Karpas-422 (cell line): Measurements from ENCODE around the gene AUP1. TPM values are rescaled to one million over a fixed set of nuclear protein-coding genes. Genes with fewer than 3 reads are reported as not detected.

Source experiments
- DNase-seq: peaks from one replicate; pipeline ENCODE4 v3.0.0-alpha.2; 2015
- H2AFZ ChIP-seq: fragments of 200-600 bp; sonication (generic); 2 replicates; pipeline ENCODE4 v1.6.1; 2014; ENCODE audit warnings: antibody characterized with exemption, low read length, mixed read lengths
- H3K27ac ChIP-seq: fragments of 200-600 bp; sonication (generic); 2 replicates; pipeline ENCODE4 v1.5.1; 2014; ENCODE audit warnings: mild to moderate bottlenecking, low read length, moderate library complexity
- H3K27me3 ChIP-seq: fragments of 200-600 bp; sonication (generic); 2 replicates; pipeline ENCODE4 v1.6.1; 2014; ENCODE audit warnings: low read length, mixed read lengths
- H3K36me3 ChIP-seq: fragments of 200-600 bp; sonication (generic); 2 replicates; pipeline ENCODE4 v1.6.1; 2014; ENCODE audit warnings: low read length, mixed read lengths; ENCODE audit not compliant: insufficient read depth
- H3K4me1 ChIP-seq: fragments of 200-600 bp; sonication (generic); 2 replicates; pipeline ENCODE4 v1.6.1; 2014; ENCODE audit warnings: mild to moderate bottlenecking, low read length, mixed read lengths
- H3K4me2 ChIP-seq: fragments of 200-600 bp; sonication (generic); 2 replicates; pipeline ENCODE4 v1.6.1; 2014; ENCODE audit warnings: low read length, low read depth, mild to moderate bottlenecking; ENCODE audit not compliant: poor library complexity, severe bottlenecking
- H3K4me3 ChIP-seq: fragments of 200-600 bp; sonication (generic); 2 replicates; pipeline ENCODE4 v1.5.1; 2014; ENCODE audit warnings: mild to moderate bottlenecking, antibody characterized with exemption, low read length, mixed read lengths
- H3K79me2 ChIP-seq: fragments of 200-600 bp; sonication (generic); 2 replicates; pipeline ENCODE4 v1.6.1; 2014; ENCODE audit warnings: mild to moderate bottlenecking, low read length, mixed read lengths
- H3K9ac ChIP-seq: fragments of 200-600 bp; sonication (generic); 2 replicates; pipeline ENCODE4 v1.6.0; 2014; ENCODE audit warnings: low read length
- H3K9me2 ChIP-seq: fragments of 200-600 bp; sonication (generic), shearing (Covaris generic); replicated peaks from 2 replicates; pipeline ENCODE4 v1.6.0; 2014; ENCODE audit warnings: mild to moderate bottlenecking, low read length, moderate library complexity; ENCODE audit not compliant: insufficient read depth
- H3K9me3 ChIP-seq: fragments of 300-700, 200-600 bp; sonication (generic); 2 replicates; pipeline ENCODE4 v1.6.1; 2014; ENCODE audit warnings: low read length, mixed read lengths
- H4K20me1 ChIP-seq: fragments of 200-600 bp; sonication (generic); 2 replicates; pipeline ENCODE4 v1.6.1; 2014; ENCODE audit warnings: mild to moderate bottlenecking, antibody characterized with exemption, low read length, low read depth; ENCODE audit not compliant: insufficient read depth
- total RNA-seq: library from RNA; depleted of rRNA; stranded (reverse); fragments of >200 nt; shearing (Covaris generic); gene quantifications from 2 replicates; pipeline ENCODE4 v1.2.3, GENCODE V29; 2014; ENCODE audit warnings: low replicate concordance

AUP1 gene
- total RNA-seq, 1 experiment from 2014 or later: 216 TPM

DNA sequence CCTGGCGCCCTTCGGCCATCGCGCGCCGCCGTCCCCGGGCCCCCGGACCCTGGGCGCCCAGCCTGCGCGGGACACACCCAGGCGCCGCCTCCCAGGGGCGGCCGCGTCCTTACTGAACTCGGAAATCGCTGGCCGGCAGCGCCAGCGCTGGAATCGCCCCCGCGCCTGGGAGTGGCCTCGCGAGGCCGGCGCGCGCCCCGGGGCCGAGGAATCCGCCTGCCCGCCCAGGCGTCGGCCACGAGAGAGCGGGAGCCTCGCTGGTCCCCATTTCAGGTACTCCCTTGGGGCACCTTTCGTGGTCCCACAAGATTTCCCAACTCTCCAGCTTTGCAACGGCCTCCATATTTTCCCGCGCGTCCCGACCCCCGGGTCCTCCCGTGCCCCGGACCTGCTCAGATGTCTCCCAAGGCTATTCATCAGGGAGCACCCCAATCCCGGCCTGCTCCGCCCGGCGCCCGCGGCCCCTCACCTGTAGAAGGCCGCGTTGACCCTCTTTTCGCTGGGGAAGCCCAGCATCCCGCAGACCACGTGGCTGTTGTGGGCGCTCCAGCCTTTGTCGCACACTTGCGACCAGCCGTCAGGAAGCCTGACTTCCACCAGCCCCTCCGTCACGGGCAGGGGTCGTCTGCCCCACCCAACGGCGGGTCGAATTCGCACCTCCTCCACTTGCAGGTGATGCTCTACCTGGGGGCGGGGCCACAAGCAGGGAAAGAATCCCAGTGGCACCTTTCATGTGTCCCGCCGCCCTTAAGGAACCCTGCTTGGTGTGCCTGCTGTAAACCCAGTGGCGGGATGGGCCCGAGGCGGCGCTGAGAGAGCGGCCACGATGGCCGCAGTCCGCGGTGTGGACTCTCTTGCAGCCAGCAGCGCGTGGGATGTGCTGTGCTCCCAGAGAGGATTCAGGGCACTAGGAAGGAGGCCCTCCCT is 19.7 kb upstream of the AUP1 start:
- no peak overlapping the region for H3K27ac ChIP-seq
- no peaks in the 10 kb centered on the region for H3K79me2 ChIP-seq
- H3K4me2 ChIP-seq: no peak overlapping the region
- no peaks in the 10 kb centered on the region for H3K9me2 ChIP-seq
- no peaks in the 10 kb centered on the region for H4K20me1 ChIP-seq
- no peak overlapping the region for H2AFZ ChIP-seq
- no peaks in the 10 kb centered on the region for H3K36me3 ChIP-seq
- H3K4me1 ChIP-seq: peaks cover 5% of the 10 kb centered on the region
- no peak for DNase-seq
- no peak overlapping the region for H3K9ac ChIP-seq
- H3K9me3 ChIP-seq: no peaks in the 10 kb centered on the region
- no peak overlapping the region for H3K4me3 ChIP-seq
- no peaks in the 10 kb centered on the region for H3K27me3 ChIP-seq

DNA sequence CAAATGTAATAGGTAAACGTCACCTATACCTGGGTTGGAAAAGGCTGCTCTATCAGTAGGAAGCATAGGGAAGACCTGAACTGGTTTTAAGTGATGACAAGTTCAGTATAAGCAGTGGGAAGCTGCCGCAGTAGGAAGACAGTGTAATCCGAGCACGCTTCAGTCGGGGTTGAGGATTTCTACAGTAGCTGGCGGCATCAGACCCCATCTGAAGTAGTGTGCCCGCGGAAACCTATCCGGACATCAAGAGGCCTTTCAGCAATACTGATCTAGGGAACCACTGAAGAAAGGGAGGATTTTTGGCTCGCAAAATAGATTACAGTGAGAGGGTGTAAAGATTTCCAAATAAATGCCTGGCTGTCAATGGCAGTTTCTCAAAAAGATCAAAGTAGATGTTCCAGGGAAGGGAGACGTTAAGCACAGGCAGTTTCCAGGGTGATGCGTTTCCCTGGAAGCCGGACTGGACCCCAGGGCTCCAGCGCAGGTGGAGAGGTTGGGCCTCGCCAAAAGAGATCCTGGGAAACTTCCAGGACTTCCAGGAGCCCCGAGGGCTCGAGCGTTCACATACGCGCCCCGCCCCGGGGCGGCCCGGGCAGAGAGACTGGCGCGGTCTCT is 18.9 kb upstream of the AUP1 start:
- Histone ChIP-seq H3K9ac (no peak overlapping the region), H3K4me2 (no peak overlapping the region), H3K79me2 (no peaks in the 10 kb centered on the region), H3K27ac (no peak overlapping the region), H3K9me2 (no peaks in the 10 kb centered on the region), H2AFZ (no peak overlapping the region), H3K4me3 (no peak overlapping the region), H3K4me1 (no peaks in the 10 kb centered on the region), H3K27me3 (no peaks in the 10 kb centered on the region), H3K36me3 (no peaks in the 10 kb centered on the region), H3K9me3 (no peaks in the 10 kb centered on the region), H4K20me1 (no peaks in the 10 kb centered on the region)
- DNase-seq: no peak

DNA sequence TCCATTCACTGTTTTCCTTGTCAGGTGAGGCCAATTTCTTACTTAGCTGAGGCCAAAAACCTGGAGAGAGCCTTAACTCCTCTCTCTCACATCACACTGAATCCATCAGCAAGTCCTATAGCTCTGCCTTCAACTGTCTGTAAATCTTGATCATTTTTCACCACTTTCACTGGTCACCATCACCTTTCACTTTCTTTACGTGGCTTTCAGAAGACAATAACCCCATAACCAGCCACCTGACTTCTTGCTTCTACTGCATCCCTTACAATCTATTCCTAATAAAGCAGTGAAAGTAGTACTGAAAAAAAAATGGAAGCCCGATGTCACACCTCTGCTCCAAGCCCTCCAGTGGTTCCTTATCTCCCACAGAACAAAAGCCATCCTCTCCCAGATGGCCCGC is 16.5 kb upstream of the AUP1 start:
- Histone ChIP-seq H3K27ac (no peak overlapping the region), H3K27me3 (no peaks in the 10 kb centered on the region), H3K36me3 (no peaks in the 10 kb centered on the region), H3K4me3 (no peak overlapping the region), H3K4me2 (no peak overlapping the region), H3K4me1 (no peaks in the 10 kb centered on the region), H4K20me1 (no peaks in the 10 kb centered on the region), H3K9me2 (no peaks in the 10 kb centered on the region), H3K9ac (no peak overlapping the region), H3K9me3 (no peaks in the 10 kb centered on the region), H2AFZ (no peak overlapping the region), H3K79me2 (no peaks in the 10 kb centered on the region)
- DNase-seq: no peak

DNA sequence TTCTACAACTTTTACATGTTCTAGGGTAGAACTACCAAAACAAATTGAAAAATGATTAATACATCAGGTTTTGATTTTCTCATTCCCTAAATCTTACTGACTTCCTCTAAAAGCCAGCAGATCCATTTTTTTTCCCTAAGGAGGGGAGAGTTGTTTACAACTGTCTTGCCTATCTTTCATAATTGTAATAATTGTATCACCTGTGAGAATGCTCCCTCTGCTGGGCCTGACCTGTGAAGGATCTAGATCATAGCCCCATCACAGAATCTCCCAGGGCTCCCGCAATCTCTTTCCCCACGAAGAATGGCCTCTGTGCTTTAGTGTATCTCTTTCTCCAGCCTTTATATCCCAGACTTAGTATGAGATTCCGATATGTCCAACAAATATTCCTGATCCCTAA is 15.1 kb upstream of the AUP1 start:
- no peak overlapping the region for H3K4me2 ChIP-seq
- no peaks in the 10 kb centered on the region for H3K27me3 ChIP-seq
- H4K20me1 ChIP-seq: no peaks in the 10 kb centered on the region
- H2AFZ ChIP-seq: no peak overlapping the region
- no peaks in the 10 kb centered on the region for H3K9me2 ChIP-seq
- no peaks in the 10 kb centered on the region for H3K36me3 ChIP-seq
- no peaks in the 10 kb centered on the region for H3K79me2 ChIP-seq
- no peak overlapping the region for H3K9ac ChIP-seq
- H3K27ac ChIP-seq: no peak overlapping the region
- DNase-seq: peak; percentile 75
- H3K4me3 ChIP-seq: no peak overlapping the region
- no peaks in the 10 kb centered on the region for H3K4me1 ChIP-seq
- H3K9me3 ChIP-seq: no peaks in the 10 kb centered on the region

DNA sequence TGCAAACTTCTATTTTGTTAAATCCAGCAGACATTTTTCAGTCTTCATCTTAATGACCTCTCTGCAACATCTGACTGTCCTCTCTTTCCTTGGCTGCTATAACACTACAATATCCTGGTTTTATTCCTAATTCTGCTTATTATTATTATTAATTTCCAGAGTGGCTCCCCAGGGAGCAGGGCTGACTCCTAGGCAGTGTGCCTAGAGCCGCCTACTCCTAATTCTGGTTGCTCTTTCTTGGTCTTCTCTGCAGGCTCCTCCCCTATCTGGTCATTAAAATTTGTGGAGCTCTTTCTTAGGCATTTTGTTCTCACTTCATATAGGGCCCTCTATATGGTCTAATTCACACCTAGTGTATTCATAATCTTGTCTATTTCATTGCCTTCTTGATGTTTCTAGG is 13.5 kb upstream of the AUP1 start:
- Histone ChIP-seq H3K9me3 (no peaks in the 10 kb centered on the region), H4K20me1 (no peaks in the 10 kb centered on the region)
- DNase-seq: no peak

DNA sequence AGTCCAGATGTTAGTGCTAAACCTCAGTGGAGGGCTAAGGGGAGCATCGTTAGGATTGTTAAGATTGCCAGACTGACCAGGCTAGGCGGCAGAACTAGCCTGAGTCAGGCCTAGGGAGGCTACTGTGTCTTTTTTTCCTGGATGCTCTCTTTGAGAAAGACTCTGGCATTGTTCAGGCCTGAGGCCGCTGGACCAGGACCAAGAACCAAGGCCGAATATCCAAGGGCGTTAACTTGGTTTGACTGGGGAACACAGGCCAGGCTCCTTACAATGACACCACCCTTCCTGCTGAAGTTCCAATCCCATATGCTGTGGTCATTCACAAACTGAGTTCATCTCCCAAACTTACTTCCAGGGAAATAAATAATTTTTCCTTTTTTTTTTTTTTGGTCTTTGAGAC is 10.8 kb upstream of the AUP1 start:
- H3K9me3 ChIP-seq: no peaks in the 10 kb centered on the region
- no peak overlapping the region for H3K4me2 ChIP-seq
- H3K4me1 ChIP-seq: no peaks in the 10 kb centered on the region
- no peak overlapping the region for H2AFZ ChIP-seq
- DNase-seq: no peak
- no peaks in the 10 kb centered on the region for H3K36me3 ChIP-seq
- H3K27me3 ChIP-seq: no peaks in the 10 kb centered on the region
- H3K27ac ChIP-seq: no peak overlapping the region
- H4K20me1 ChIP-seq: no peaks in the 10 kb centered on the region
- no peak overlapping the region for H3K4me3 ChIP-seq
- H3K79me2 ChIP-seq: no peaks in the 10 kb centered on the region
- H3K9me2 ChIP-seq: no peaks in the 10 kb centered on the region
- no peak overlapping the region for H3K9ac ChIP-seq

More for the DNA sequence above, 13.5 kb upstream of the AUP1 start:
- Histone ChIP-seq H3K79me2 (no peaks in the 10 kb centered on the region), H2AFZ (no peak overlapping the region), H3K9ac (no peak overlapping the region), H3K4me1 (no peaks in the 10 kb centered on the region), H3K27ac (no peak overlapping the region), H3K4me2 (no peak overlapping the region), H3K4me3 (no peak overlapping the region), H3K36me3 (no peaks in the 10 kb centered on the region), H3K27me3 (no peaks in the 10 kb centered on the region), H3K9me2 (no peaks in the 10 kb centered on the region)

DNA sequence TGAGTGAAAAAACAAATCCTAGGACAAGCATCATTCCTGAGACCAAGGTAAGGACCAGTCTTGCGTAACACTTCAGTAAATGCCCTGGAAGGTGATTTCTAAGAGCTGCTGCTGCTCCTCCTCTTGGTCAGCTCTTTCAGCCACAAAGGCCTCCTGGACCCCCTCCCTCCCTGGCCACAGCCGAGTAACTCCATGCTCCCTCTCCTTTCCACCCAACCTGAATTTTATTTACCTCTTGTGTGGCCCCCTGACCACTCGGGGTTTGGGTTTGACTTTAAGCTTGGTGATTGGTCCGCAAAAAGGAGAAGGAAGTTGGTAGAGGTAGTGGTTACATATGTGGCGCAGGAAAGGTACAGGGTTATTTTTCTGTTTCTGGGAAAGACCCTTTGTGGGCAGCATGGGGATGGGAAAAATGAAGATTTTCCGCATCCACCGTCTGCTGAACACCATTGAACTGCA is 9.4 kb upstream of the AUP1 start:
- H3K4me3 ChIP-seq: no peak overlapping the region
- no peaks in the 10 kb centered on the region for H3K79me2 ChIP-seq
- DNase-seq: no peak
- no peak overlapping the region for H3K27ac ChIP-seq
- H3K9me2 ChIP-seq: no peaks in the 10 kb centered on the region
- no peaks in the 10 kb centered on the region for H3K9me3 ChIP-seq
- H3K36me3 ChIP-seq: no peaks in the 10 kb centered on the region
- H3K9ac ChIP-seq: no peak overlapping the region
- H3K27me3 ChIP-seq: no peaks in the 10 kb centered on the region
- no peaks in the 10 kb centered on the region for H3K4me1 ChIP-seq
- no peak overlapping the region for H2AFZ ChIP-seq
- no peaks in the 10 kb centered on the region for H4K20me1 ChIP-seq
- H3K4me2 ChIP-seq: no peak overlapping the region

DNA sequence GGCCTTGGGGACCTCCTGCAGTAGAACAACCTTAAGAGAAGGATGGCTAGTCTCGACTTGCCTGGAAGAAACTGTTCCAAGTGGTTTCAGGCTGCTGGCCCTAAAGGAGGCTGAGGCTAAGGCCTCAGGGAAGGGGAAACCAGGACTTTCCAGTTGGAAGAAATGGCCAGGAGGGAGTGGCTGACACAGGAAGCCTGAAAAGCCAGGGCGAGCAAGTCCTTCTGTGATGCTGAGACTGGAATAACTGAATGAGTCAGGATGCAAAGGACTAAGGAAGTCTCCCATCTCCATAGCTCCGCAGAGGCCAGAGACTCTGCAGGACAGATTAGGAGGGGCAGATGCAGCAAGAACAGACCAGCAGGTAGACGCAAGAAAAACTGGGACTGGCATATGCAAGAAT is 7.6 kb upstream of the AUP1 start:
- H3K9ac ChIP-seq: no peak overlapping the region
- no peak overlapping the region for H2AFZ ChIP-seq
- no peaks in the 10 kb centered on the region for H3K36me3 ChIP-seq
- H3K9me2 ChIP-seq: no peaks in the 10 kb centered on the region
- no peaks in the 10 kb centered on the region for H3K4me1 ChIP-seq
- no peak overlapping the region for H3K27ac ChIP-seq
- no peaks in the 10 kb centered on the region for H3K79me2 ChIP-seq
- no peaks in the 10 kb centered on the region for H3K27me3 ChIP-seq
- H3K9me3 ChIP-seq: no peaks in the 10 kb centered on the region
- no peak for DNase-seq
- H3K4me2 ChIP-seq: no peak overlapping the region
- no peaks in the 10 kb centered on the region for H4K20me1 ChIP-seq
- no peak overlapping the region for H3K4me3 ChIP-seq
